Measurements from ENCODE around the gene ZFPM1.

ZFPM1 gene

DNA sequence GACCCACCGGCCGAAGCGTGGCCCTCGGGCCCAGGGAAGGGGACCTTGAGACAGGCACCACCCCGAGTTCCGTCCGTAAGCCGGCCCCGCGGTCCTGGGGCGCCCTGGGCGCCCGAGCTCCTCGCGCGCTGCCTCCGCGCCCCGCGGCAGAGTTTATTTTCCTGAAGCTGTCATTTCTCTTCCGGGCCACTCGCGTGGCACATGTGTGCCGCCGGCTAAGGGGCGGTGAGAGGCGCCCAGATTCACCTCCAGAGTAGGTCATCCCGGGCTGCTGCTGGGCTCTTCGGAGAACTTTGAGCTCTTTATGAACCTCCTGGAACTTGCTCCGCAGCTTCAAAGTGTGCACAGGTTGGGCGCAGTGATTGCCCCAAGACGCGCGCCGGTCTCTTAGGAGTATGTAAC lies 117.6 kb downstream of the ZFPM1 start:
- no peak overlapping the region for H2AFZ ChIP-seq (ENCODE audit: low read depth, low read length)
- no peaks in the 10 kb centered on the region for H3K9me3 ChIP-seq (ENCODE audit: low read length)
- peak overlapping the region; percentile 95 for H3K4me3 ChIP-seq (ENCODE audit: low read length)
- H3K27me3 ChIP-seq (ENCODE audit: insufficient read depth, low read length), result no peaks in the 10 kb centered on the region
- peaks cover 28% of the 10 kb centered on the region for H3K4me1 ChIP-seq (ENCODE audit: insufficient read depth, low read length)
- H3K36me3 ChIP-seq (ENCODE audit: insufficient read depth, low read length), result peaks cover 29% of the 10 kb centered on the region

DNA sequence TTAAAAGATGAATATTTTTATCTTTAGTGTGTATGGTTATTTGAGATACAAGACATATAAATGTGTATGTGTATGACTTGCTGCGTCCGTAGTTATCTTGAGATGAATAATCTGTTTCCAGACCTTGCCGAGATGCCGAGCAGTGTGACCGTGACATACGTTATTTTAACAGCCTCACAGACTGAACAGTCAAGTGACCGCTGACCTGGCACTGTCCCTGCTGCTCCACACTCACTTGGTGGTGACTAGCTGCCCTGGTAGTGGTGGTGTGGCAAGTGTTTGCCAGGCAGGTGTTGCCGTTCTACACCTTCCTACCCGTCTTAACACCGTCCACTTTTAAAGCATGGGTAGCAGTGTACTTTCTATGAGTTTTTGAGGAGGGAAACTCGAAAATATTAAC lies 122.2 kb downstream of the ZFPM1 start:
- H3K27me3 ChIP-seq (ENCODE audit: insufficient read depth, low read length), result no peaks in the 10 kb centered on the region
- no peak overlapping the region for H3K4me3 ChIP-seq (ENCODE audit: low read length)
- H3K9me3 ChIP-seq (ENCODE audit: low read length), result no peaks in the 10 kb centered on the region
- peaks cover 14% of the 10 kb centered on the region for H3K4me1 ChIP-seq (ENCODE audit: insufficient read depth, low read length)
- H2AFZ ChIP-seq (ENCODE audit: low read depth, low read length), result no peak overlapping the region
- H3K36me3 ChIP-seq (ENCODE audit: insufficient read depth, low read length), result peaks cover 69% of the 10 kb centered on the region

DNA sequence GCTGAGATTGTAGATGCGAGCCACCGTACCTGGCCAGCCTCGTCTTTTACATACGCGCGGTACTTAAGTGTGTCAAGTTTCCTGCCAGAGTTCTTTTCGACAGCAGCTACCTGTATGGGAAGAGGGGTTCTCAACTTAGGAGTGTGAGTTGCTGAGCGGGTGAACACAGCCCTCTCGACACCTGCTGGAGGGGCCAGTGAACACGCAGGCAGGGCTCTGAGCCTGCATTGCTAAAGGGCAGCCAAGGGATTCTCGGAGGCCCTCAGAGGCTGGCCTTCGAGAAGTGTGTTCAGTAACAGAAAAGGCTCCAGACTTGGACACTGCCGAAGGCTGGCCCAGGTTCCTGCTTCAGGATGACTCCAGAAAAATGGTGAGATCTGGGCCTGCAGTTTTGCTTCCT lies 123.2 kb downstream of the ZFPM1 start:
- no peak overlapping the region for H2AFZ ChIP-seq (ENCODE audit: low read depth, low read length)

DNA sequence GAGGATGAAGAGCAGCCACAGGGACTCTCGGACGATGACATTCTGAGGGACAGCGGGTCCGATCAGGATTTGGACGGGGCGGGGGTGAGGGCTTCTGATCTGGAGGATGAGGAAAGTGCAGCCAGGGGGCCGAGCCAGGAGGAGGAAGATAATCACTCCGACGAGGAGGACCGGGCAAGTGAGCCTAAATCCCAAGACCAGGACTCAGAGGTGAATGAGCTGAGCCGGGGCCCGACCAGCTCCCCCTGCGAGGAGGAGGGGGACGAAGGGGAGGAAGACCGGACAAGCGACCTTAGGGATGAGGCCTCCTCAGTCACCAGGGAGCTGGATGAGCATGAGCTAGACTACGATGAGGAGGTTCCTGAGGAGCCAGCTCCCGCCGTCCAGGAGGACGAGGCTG lies 124.1 kb downstream of the ZFPM1 start:
- Histone ChIP-seq H3K4me1 (ENCODE audit: insufficient read depth, low read length) (no peaks in the 10 kb centered on the region), H3K4me3 (ENCODE audit: low read length) (no peak overlapping the region), H3K9me3 (ENCODE audit: low read length) (no peaks in the 10 kb centered on the region), H3K36me3 (ENCODE audit: insufficient read depth, low read length) (peaks cover 77% of the 10 kb centered on the region), H2AFZ (ENCODE audit: low read depth, low read length) (no peak overlapping the region), H3K27me3 (ENCODE audit: insufficient read depth, low read length) (no peaks in the 10 kb centered on the region)

More for the DNA sequence above, 123.2 kb downstream of the ZFPM1 start:
- Histone ChIP-seq H3K9me3 (ENCODE audit: low read length) (no peaks in the 10 kb centered on the region), H3K4me1 (ENCODE audit: insufficient read depth, low read length) (peaks cover 8% of the 10 kb centered on the region), H3K4me3 (ENCODE audit: low read length) (no peak overlapping the region), H3K36me3 (ENCODE audit: insufficient read depth, low read length) (peaks cover 78% of the 10 kb centered on the region), H3K27me3 (ENCODE audit: insufficient read depth, low read length) (no peaks in the 10 kb centered on the region)

DNA sequence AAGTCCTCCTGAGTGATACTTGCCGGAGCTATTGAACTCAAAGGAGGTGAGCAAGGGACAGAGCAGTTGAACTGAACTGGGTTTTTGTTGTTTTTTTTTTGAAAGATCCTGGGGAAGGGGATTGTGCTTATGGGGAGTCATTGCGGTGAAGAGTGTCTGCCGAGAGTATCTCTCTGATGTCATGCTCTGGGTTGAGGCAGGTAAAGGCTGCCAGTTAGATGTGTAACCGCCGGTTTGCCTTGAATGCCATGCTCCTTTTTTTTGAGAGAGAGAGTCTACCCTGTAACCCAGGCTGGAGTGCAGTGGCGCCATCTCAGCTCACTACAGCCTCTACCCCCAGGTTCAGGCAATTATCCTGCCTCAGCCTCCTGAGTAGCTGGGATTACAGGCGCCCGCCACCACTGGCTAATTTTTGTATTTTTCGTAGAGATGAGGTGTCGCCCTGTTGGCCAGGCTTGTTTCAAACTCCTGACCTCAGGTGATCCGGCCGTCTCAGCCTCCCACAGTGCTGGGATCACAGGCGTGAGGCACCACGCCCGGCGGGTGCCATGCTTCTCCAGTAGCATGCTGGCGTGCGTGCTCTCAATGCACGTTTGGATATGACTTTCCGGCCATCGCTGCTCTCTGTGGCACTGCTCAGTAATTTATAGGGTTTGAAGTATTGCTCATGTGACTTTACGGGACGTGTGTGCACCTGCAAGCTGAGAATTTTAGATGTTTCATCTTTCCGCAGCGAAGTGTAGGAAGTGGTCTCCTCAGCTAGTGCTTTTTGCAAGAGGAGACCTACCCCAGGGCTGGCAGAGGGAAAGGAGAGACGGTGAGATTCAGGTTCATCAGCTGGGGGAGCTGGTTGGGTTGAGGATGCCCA lies 125.6 kb downstream of the ZFPM1 start:
- Histone ChIP-seq H3K27me3 (ENCODE audit: insufficient read depth, low read length) (no peaks in the 10 kb centered on the region), H2AFZ (ENCODE audit: low read depth, low read length) (no peak overlapping the region), H3K36me3 (ENCODE audit: insufficient read depth, low read length) (peaks cover 76% of the 10 kb centered on the region), H3K4me1 (ENCODE audit: insufficient read depth, low read length) (no peaks in the 10 kb centered on the region), H3K9me3 (ENCODE audit: low read length) (no peaks in the 10 kb centered on the region), H3K4me3 (ENCODE audit: low read length) (no peak overlapping the region)

DNA sequence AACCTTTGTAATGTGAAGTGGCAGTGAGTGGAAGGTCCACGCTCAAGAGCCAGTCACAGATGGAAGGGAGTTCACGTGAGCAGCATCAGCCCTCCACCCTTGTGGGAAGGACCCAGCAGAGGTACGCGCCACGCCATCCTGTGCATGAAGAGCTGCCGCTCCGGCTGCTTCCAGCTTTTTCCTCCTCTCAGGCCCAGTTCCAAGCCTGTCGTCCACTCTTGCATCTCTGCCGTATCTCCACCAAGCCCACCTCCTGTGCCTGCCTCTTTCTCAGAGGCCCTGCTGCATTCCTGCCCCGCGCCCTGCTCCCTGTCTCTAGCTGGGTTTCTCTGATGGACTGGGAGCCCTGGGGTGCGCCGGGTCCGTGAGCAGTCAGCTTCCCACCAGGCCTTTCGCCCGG lies 127.3 kb downstream of the ZFPM1 start:
- no peaks in the 10 kb centered on the region for H3K27me3 ChIP-seq (ENCODE audit: insufficient read depth, low read length)
- no peak overlapping the region for H2AFZ ChIP-seq (ENCODE audit: low read depth, low read length)
- no peak overlapping the region for H3K4me3 ChIP-seq (ENCODE audit: low read length)
- H3K36me3 ChIP-seq (ENCODE audit: insufficient read depth, low read length), result peaks cover 75% of the 10 kb centered on the region
- no peaks in the 10 kb centered on the region for H3K4me1 ChIP-seq (ENCODE audit: insufficient read depth, low read length)
- H3K9me3 ChIP-seq (ENCODE audit: low read length), result no peaks in the 10 kb centered on the region

DNA sequence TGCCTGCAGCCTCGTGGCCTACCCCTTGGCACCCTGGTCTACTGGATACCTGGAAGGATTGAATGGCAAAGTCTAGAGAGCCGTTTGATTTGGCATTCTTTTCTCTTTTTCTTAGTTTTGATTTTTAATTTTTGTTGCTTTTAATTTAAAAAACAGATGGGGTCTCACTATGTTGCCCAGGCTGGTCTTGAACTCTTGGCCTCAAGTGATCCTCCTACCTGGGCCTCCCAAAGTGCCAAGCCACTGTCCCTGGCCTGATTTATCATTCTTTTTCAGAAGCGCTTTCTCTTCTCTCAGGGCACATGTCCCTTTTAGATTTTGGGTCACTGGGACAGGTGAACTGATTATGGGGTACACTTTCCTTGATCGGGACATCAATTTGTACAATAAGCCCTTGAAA lies 128.0 kb downstream of the ZFPM1 start:
- no peak overlapping the region for H3K4me3 ChIP-seq (ENCODE audit: low read length)
- H2AFZ ChIP-seq (ENCODE audit: low read depth, low read length), result no peak overlapping the region
- H3K36me3 ChIP-seq (ENCODE audit: insufficient read depth, low read length), result peaks cover 75% of the 10 kb centered on the region
- H3K4me1 ChIP-seq (ENCODE audit: insufficient read depth, low read length), result no peaks in the 10 kb centered on the region
- no peaks in the 10 kb centered on the region for H3K9me3 ChIP-seq (ENCODE audit: low read length)
- H3K27me3 ChIP-seq (ENCODE audit: insufficient read depth, low read length), result no peaks in the 10 kb centered on the region

DNA sequence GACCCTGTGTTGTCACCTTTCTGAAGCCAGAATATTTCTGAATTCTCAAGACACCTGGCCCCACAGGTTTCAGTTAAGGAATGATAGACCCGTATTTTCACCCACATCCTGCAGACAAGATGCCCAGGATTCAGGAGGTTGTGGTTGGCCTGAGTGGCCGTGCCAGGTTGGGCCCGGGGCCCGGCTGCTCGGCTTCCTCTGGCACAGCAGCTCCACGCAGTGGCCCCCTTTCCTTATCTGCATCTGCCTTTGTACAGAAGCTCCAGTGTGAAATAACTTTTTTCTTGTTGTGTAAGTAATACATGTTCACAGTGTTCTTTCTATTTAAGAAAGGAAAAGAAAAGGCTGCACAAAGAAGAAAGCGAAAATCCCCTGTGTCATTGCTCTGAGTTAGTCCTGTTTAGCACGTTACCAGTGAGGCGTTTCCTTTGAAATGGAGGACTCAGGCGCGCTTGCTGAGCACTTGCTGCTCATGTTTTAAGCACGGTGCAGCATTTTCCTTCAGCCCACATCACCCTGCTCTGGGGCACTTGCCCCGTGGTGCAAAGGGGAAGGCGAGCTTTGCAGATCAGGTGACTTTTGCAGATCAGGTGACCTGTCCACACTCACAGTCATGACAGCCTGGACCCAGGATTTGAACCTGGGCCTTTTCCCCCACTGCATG lies 130.0 kb downstream of the ZFPM1 start:
- Histone ChIP-seq H2AFZ (ENCODE audit: low read depth, low read length) (no peak overlapping the region), H3K27me3 (ENCODE audit: insufficient read depth, low read length) (no peaks in the 10 kb centered on the region), H3K4me1 (ENCODE audit: insufficient read depth, low read length) (no peaks in the 10 kb centered on the region), H3K36me3 (ENCODE audit: insufficient read depth, low read length) (peaks cover 74% of the 10 kb centered on the region), H3K4me3 (ENCODE audit: low read length) (no peak overlapping the region), H3K9me3 (ENCODE audit: low read length) (no peaks in the 10 kb centered on the region)

DNA sequence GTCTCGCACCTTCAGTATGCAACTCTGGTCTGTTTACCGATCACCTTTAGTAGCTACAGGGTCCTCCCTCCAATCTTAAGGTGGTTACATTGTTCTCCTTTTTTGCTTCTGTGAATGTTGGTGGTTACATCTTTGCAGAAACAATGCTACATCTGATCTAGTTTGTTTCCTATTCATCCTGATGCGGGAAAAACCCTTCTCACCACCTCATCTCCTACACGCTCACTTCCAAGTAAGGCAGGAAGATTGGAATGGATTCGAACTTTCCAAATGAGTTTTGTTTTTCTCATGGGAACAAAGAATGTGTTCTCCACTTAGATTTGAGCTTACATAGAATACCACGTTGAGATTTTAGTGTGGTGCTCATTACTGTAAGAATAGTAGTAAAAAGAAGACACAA lies 131.6 kb downstream of the ZFPM1 start:
- no peak overlapping the region for H3K4me3 ChIP-seq (ENCODE audit: low read length)
- no peaks in the 10 kb centered on the region for H3K9me3 ChIP-seq (ENCODE audit: low read length)
- H2AFZ ChIP-seq (ENCODE audit: low read depth, low read length), result no peak overlapping the region
- H3K36me3 ChIP-seq (ENCODE audit: insufficient read depth, low read length), result peaks cover 75% of the 10 kb centered on the region
- H3K27me3 ChIP-seq (ENCODE audit: insufficient read depth, low read length), result no peaks in the 10 kb centered on the region
- no peaks in the 10 kb centered on the region for H3K4me1 ChIP-seq (ENCODE audit: insufficient read depth, low read length)

DNA sequence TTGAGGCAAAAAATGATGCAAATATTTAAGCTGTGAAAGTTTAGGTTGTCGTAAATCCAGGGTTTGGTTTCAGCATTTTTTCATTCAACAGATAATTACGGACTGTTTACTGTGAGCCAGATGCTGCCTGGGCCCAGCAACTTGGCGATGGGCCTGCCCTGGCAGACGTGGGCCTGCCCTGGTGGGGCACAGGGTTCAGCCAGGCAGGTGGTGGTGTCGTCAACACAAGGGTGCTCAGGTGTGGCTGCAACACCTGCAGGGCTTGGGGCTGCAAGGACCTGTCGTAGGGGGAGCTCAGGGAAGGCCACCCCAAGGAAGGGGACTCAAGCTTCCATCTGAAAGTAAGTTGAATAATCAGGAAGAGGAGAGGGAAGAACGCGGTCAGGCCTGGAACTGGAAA lies 132.2 kb downstream of the ZFPM1 start:
- no peaks in the 10 kb centered on the region for H3K4me1 ChIP-seq (ENCODE audit: insufficient read depth, low read length)
- H3K4me3 ChIP-seq (ENCODE audit: low read length), result no peak overlapping the region
- H2AFZ ChIP-seq (ENCODE audit: low read depth, low read length), result no peak overlapping the region
- H3K9me3 ChIP-seq (ENCODE audit: low read length), result no peaks in the 10 kb centered on the region
- no peaks in the 10 kb centered on the region for H3K27me3 ChIP-seq (ENCODE audit: insufficient read depth, low read length)
- H3K36me3 ChIP-seq (ENCODE audit: insufficient read depth, low read length), result peaks cover 75% of the 10 kb centered on the region

DNA sequence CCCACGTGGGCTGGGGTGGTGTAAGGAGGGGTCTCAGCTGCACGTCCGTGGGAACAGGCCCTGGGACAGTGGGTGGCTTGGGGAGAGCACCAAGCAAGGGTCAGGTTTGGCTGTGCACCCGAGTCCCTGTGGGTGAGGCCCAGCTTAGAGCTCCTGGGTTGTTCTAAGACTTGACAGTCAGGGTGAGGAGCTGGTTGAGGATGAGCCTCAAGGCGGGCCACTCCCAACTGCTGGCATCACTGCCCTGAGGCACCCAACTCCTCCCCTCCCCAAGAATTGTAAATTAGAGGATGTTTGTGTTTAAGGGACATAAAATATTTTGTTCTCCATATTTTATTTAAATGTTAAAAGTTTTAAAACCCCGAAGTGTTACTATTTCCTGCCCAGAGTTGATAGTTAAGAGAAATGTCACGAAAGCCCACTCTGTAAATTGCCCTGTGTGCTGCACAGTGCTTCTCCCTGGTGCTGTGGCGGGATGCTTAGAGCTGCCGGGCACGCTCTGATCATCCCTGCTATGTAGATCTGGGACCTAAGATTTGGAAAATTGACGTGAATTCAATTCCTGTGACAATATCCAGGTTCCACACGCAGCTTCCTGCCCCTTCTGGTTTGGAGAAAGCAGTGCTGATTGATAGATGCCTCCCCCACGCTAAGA lies 133.0 kb downstream of the ZFPM1 start:
- Histone ChIP-seq H2AFZ (ENCODE audit: low read depth, low read length) (no peak overlapping the region), H3K9me3 (ENCODE audit: low read length) (no peaks in the 10 kb centered on the region), H3K36me3 (ENCODE audit: insufficient read depth, low read length) (peaks cover 70% of the 10 kb centered on the region), H3K4me1 (ENCODE audit: insufficient read depth, low read length) (no peaks in the 10 kb centered on the region), H3K4me3 (ENCODE audit: low read length) (no peak overlapping the region), H3K27me3 (ENCODE audit: insufficient read depth, low read length) (no peaks in the 10 kb centered on the region)
